ENCODE measurements around the gene BRAT1.

The BRAT1 gene

DNA sequence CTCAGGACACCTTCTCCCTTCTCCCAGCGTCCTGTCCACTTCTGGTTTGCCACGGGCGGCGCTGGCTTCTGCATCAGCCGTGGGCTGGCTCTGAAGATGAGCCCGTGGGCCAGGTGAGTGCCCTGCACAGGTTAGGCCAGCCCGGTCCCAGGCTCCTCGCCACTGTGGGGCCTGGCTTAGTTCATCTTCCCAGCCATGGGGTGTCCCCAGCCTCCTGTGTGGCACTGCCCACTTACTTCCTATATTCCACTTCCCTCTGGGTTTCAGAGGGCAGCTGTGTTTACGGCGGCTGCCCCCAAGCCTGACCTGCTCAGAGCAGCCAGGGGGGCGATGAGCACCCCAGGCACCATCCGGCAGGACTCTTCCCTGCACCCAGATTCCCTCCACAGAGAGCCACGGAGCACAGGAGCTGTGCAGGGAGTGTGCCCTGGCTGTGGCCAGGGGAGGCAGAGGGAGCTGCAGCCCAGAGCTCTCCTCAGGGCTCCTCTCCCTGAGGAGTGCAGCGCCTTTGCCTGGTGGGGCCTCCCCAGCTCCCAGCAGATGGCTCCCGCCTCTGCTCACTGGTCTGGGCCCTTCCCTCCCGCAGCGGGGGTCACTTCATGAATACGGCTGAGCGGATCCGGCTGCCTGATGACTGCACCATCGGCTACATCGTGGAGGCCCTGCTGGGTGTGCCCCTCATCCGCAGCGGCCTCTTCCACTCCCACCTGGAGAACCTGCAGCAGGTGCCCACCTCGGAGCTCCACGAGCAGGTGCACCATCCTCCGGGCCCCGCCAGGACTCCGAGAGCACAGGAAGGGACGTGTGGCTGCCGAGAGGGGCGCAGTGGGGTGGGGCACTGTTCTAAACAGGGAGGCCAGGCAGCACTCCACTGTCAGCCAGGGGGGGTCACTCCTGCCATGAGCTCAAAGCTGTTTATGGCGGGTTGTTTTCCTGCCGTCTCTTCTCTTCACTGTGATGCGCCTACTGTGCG is 29.4 kb downstream of the BRAT1 start:
- peaks cover 9% of the 10 kb centered on the region for H3F3A ChIP-seq (ENCODE audit: control insufficient read depth, insufficient read depth)
- TF ChIP-seq, protein P1, sequence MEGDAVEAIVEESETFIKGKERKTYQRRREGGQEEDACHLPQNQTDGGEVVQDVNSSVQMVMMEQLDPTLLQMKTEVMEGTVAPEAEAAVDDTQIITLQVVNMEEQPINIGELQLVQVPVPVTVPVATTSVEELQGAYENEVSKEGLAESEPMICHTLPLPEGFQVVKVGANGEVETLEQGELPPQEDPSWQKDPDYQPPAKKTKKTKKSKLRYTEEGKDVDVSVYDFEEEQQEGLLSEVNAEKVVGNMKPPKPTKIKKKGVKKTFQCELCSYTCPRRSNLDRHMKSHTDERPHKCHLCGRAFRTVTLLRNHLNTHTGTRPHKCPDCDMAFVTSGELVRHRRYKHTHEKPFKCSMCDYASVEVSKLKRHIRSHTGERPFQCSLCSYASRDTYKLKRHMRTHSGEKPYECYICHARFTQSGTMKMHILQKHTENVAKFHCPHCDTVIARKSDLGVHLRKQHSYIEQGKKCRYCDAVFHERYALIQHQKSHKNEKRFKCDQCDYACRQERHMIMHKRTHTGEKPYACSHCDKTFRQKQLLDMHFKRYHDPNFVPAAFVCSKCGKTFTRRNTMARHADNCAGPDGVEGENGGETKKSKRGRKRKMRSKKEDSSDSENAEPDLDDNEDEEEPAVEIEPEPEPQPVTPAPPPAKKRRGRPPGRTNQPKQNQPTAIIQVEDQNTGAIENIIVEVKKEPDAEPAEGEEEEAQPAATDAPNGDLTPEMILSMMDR (IDR thresholded peaks at IDR 0.05; ENCODE audit: low read depth, low read length, poor library complexity, severe bottlenecking): no peak
- no peak for TF ChIP-seq EZH2phosphoT487 (IDR thresholded peaks at IDR 0.05; ENCODE audit: borderline replicate concordance, low read length)
- no peaks in the 10 kb centered on the region for H3K9me2 ChIP-seq (replicated peaks; ENCODE audit: control insufficient read depth, low read length)
- peaks cover 47% of the 10 kb centered on the region for H3K4me1 ChIP-seq (ENCODE audit: control insufficient read depth, low read length)
- no peaks in the 10 kb centered on the region for H3K9me3 ChIP-seq (ENCODE audit: control insufficient read depth, insufficient read depth, low read length)
- no peaks in the 10 kb centered on the region for H3K79me2 ChIP-seq (ENCODE audit: control insufficient read depth, low read length)
- no peak overlapping the region for H3K4me3 ChIP-seq (ENCODE audit: low read length)
- no peak overlapping the region for H3K4me2 ChIP-seq (ENCODE audit: low read length)
- no peak overlapping the region for H3K27ac ChIP-seq (ENCODE audit: low read depth, low read length)
- H4K20me1 ChIP-seq (ENCODE audit: control insufficient read depth, insufficient read depth, low read depth, low read length): peaks cover 5% of the 10 kb centered on the region; the same call in 1 of the 2 replicates
- H3K27me3 ChIP-seq (ENCODE audit: control insufficient read depth, low read length): peaks cover 45% of the 10 kb centered on the region
- no peaks in the 10 kb centered on the region for H3K36me3 ChIP-seq (ENCODE audit: control insufficient read depth, low read length)

DNA sequence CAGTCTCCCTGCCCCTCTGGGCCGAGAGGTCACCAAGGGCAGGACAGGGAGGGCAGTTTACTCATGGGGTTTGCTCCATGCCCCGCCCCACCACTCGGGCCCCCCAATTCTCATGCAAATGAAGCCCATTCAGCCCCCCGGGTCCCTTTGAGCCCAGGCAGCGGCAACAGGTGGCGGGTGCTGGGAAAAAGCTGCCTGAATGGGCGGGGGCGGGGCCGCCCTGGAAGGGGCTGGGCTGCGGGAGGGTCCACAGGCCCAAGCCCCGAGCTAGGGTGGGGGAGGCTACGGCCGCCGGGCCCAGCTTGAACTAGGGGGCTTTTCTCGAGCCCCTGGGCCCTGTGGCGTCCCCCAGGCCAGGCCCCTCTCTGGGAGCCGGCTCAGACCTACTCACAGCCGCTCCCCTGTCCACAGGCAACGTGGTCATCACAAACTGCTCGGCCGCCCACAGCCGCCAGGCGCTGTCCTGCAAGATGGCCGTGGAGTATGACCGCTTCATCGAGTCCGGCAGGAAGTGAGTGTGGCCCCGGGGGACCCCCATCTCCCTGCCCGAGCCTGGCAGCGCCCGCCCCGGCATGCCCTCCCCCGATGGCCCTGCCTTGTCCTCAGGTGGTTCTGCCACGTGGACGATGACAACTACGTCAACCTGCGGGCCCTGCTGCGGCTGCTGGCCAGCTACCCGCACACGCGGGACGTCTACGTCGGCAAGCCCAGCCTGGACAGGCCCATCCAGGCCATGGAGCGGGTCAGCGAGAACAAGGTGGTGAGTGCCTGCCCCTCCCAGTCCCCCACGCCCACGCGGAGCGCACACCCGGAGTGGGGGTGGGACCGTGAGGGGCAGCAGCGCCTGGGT is 30.3 kb downstream of the BRAT1 start:
- peaks cover 5% of the 10 kb centered on the region; the same call in 1 of the 2 replicates for H4K20me1 ChIP-seq (ENCODE audit: control insufficient read depth, insufficient read depth, low read depth, low read length)
- peaks cover 46% of the 10 kb centered on the region for H3K4me1 ChIP-seq (ENCODE audit: control insufficient read depth, low read length)
- H3F3A ChIP-seq (ENCODE audit: control insufficient read depth, insufficient read depth): peaks cover 9% of the 10 kb centered on the region
- TF ChIP-seq, protein P1 (IDR thresholded peaks at IDR 0.05; ENCODE audit: low read depth, low read length, poor library complexity, severe bottlenecking): no peak
- TF ChIP-seq EZH2phosphoT487 (IDR thresholded peaks at IDR 0.05; ENCODE audit: borderline replicate concordance, low read length): no peak
- H3K79me2 ChIP-seq (ENCODE audit: control insufficient read depth, low read length): no peaks in the 10 kb centered on the region
- peaks cover 54% of the 10 kb centered on the region for H3K27me3 ChIP-seq (ENCODE audit: control insufficient read depth, low read length)
- H3K9me2 ChIP-seq (replicated peaks; ENCODE audit: control insufficient read depth, low read length): no peaks in the 10 kb centered on the region
- no peak overlapping the region for H3K27ac ChIP-seq (ENCODE audit: low read depth, low read length)
- H3K36me3 ChIP-seq (ENCODE audit: control insufficient read depth, low read length): no peaks in the 10 kb centered on the region
- no peaks in the 10 kb centered on the region for H3K9me3 ChIP-seq (ENCODE audit: control insufficient read depth, insufficient read depth, low read length)
- no peak overlapping the region for H3K4me3 ChIP-seq (ENCODE audit: low read length)
- H3K4me2 ChIP-seq (ENCODE audit: low read length): no peak overlapping the region; the same call in 1 of the 2 replicates

DNA sequence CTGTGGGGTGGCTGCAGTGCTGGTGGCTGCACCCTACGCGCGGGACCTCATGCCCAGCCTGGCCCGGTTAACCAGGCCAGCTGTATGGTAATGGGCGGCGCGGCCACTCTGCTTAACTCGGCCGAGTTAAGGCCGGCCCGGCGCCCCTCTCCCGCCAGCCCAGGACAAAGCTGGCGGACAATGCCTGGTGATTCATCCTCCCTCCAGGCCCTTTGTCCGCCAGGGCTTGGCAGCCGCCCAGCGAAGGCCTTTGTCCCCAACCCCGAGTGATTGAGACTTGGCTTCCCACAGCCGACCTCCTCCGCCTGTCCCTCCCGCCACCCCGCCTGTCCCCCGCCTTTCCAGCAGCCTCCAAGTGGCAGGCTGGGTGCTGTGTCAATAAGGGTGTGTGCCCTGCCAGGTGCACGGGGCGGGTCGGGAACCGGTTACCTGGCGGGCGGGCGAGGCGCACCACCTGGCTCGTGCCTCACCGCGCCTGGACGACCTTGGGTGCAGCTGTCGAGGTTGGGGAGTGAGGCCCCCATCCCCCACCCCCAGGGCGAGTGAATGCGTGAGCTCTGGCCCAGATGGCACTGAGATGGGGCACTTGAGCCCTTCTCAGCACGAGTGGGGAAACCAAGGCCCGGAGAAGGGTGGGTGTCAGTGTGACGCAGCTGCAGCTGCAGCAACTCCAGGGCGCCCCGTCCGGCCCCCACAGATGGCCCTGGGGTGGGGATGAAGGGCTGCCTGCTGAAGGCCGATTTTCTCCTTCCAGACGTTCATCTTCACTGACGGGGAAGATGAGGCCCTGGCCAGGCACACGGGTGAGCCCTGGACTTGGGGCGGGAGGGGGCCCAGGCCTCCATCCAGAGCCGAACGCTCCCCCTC is 31.1 kb downstream of the BRAT1 start:
- H3K4me3 ChIP-seq (ENCODE audit: low read length): no peak overlapping the region
- peaks cover 39% of the 10 kb centered on the region for H3K4me1 ChIP-seq (ENCODE audit: control insufficient read depth, low read length)

More for the DNA sequence above, 31.1 kb downstream of the BRAT1 start:
- peaks cover 5% of the 10 kb centered on the region; the same call in 1 of the 2 replicates for H4K20me1 ChIP-seq (ENCODE audit: control insufficient read depth, insufficient read depth, low read depth, low read length)
- no peaks in the 10 kb centered on the region for H3K9me3 ChIP-seq (ENCODE audit: control insufficient read depth, insufficient read depth, low read length)
- TF ChIP-seq, protein P1 (IDR thresholded peaks at IDR 0.05; ENCODE audit: low read depth, low read length, poor library complexity, severe bottlenecking): no peak
- no peak for TF ChIP-seq EZH2phosphoT487 (IDR thresholded peaks at IDR 0.05; ENCODE audit: borderline replicate concordance, low read length)
- H3K79me2 ChIP-seq (ENCODE audit: control insufficient read depth, low read length): no peaks in the 10 kb centered on the region
- peaks cover 55% of the 10 kb centered on the region for H3K27me3 ChIP-seq (ENCODE audit: control insufficient read depth, low read length)
- H3K9me2 ChIP-seq (replicated peaks; ENCODE audit: control insufficient read depth, low read length): no peaks in the 10 kb centered on the region
- H3K27ac ChIP-seq (ENCODE audit: low read depth, low read length): no peak overlapping the region
- no peak overlapping the region; the same call in 1 of the 2 replicates for H3K4me2 ChIP-seq (ENCODE audit: low read length)
- no peaks in the 10 kb centered on the region for H3K36me3 ChIP-seq (ENCODE audit: control insufficient read depth, low read length)
- H3F3A ChIP-seq (ENCODE audit: control insufficient read depth, insufficient read depth): peaks cover 9% of the 10 kb centered on the region

All from DOHH2 (cell line).